SK-N-SH treated with all-trans-retinoic acid at 6 μM for 48 hours (cell line): ENCODE results near the gene POC1A.

Experiments
- ATAC-seq: fragments of 200-7000 bp; cut with Tn5 transposase; 3 replicates; pipeline ENCODE4 v1.9.1; 2020; ENCODE audit warnings: mild to moderate bottlenecking, moderate library complexity
- ARNTL ChIP-seq: fragments of 450-650 bp; formaldehyde crosslinking; IDR thresholded peaks from 2 replicates; pipeline ENCODE4 v1.5.0; 2020; ENCODE audit warnings: low read depth, mild to moderate bottlenecking, moderate library complexity, borderline replicate concordance
- BACH2 ChIP-seq: fragments of 250-450 bp; sonication (Bioruptor Pico); IDR thresholded peaks from 2 replicates; pipeline ENCODE4 v1.9.0; 2021; ENCODE audit warnings: mild to moderate bottlenecking, borderline replicate concordance
- CSDC2 ChIP-seq: fragments of 250-450 bp; sonication (Bioruptor Pico); IDR thresholded peaks from 2 replicates; pipeline ENCODE4 v1.5.0; 2020; ENCODE audit warnings: mild to moderate bottlenecking, moderate library complexity
- GLIS3 ChIP-seq: fragments of 250-450 bp; sonication (Bioruptor Pico); IDR thresholded peaks from 2 replicates; pipeline ENCODE4 v1.5.0; 2020; ENCODE audit warnings: mild to moderate bottlenecking, moderate library complexity
- ISL1 ChIP-seq: fragments of 250-450 bp; sonication (Bioruptor Pico); IDR thresholded peaks from 2 replicates; pipeline ENCODE4 v2.1.2; 2022; ENCODE audit warnings: mild to moderate bottlenecking, moderate library complexity
- OSR1 ChIP-seq: fragments of 250-450 bp; sonication (Bioruptor Pico); IDR thresholded peaks from 2 replicates; pipeline ENCODE4 v1.8.0; 2022; ENCODE audit warnings: moderate library complexity, mild to moderate bottlenecking, inconsistent platforms
- PPARA ChIP-seq: fragments of 250-450 bp; sonication (Bioruptor Pico); IDR thresholded peaks from 2 replicates; pipeline ENCODE4 v1.5.0; 2020; ENCODE audit warnings: mild to moderate bottlenecking, borderline replicate concordance
- RARB ChIP-seq: fragments of 250-450 bp; sonication (Bioruptor Pico); IDR thresholded peaks from 2 replicates; pipeline ENCODE4 v1.8.0; 2021; ENCODE audit warnings: mild to moderate bottlenecking, moderate library complexity
- SNAI2 ChIP-seq: fragments of 250-450 bp; sonication (Bioruptor Pico); IDR thresholded peaks from 2 replicates; pipeline ENCODE4 v1.5.0; 2020; ENCODE audit warnings: mild to moderate bottlenecking, moderate library complexity
- TCF4 ChIP-seq: fragments of 250-450 bp; sonication (Bioruptor Pico); IDR thresholded peaks from 2 replicates; pipeline ENCODE4 v1.8.0; 2021; ENCODE audit warnings: mild to moderate bottlenecking, moderate library complexity, borderline replicate concordance
- ZFP3 ChIP-seq: fragments of 250-450 bp; sonication (Bioruptor Pico); IDR thresholded peaks from 2 replicates; pipeline ENCODE4 v1.5.0; 2020; ENCODE audit warnings: mild to moderate bottlenecking, moderate library complexity
- ZFP30 ChIP-seq: fragments of 450-650 bp; formaldehyde crosslinking; IDR thresholded peaks from 2 replicates; pipeline ENCODE4 v1.5.0; 2022; ENCODE audit warnings: mild to moderate bottlenecking, moderate library complexity
- ZNF565 ChIP-seq: fragments of 450-650 bp; formaldehyde crosslinking; conservative IDR thresholded peaks from 2 replicates; pipeline ENCODE4 v1.5.0; 2020; ENCODE audit warnings: low read depth, mild to moderate bottlenecking, moderate library complexity
- ZNF70 ChIP-seq: fragments of 450-650 bp; formaldehyde crosslinking; IDR thresholded peaks from 2 replicates; pipeline ENCODE4 v1.5.0; 2020; ENCODE audit warnings: mild to moderate bottlenecking, moderate library complexity
- ZNF8 ChIP-seq: fragments of 450-650 bp; formaldehyde crosslinking; IDR thresholded peaks from 2 replicates; pipeline ENCODE4 v1.5.0; 2020; ENCODE audit warnings: mild to moderate bottlenecking, moderate library complexity
- TF ChIP-seq, protein P1 (sequence below): fragments of 250-450 bp; sonication (Bioruptor Pico); IDR thresholded peaks from 2 replicates; pipeline ENCODE4 v1.5.1; 2020; ENCODE audit warnings: low read depth, mild to moderate bottlenecking, moderate library complexity
- TF ChIP-seq, protein P2 (sequence below): fragments of 250-450 bp; sonication (Bioruptor Pico); IDR thresholded peaks from 2 replicates; pipeline ENCODE4 v1.8.0; 2021; ENCODE audit warnings: low read depth, mild to moderate bottlenecking, moderate library complexity, borderline replicate concordance
- TF ChIP-seq, protein P3 (sequence below): fragments of 250-450 bp; sonication (Bioruptor Pico); IDR thresholded peaks from 2 replicates; pipeline ENCODE4 v1.5.0; 2020; ENCODE audit warnings: mild to moderate bottlenecking, moderate library complexity
- TF ChIP-seq, protein P4 (sequence below): fragments of 250-450 bp; sonication (Bioruptor Pico); IDR thresholded peaks from 2 replicates; pipeline ENCODE4 v1.8.0; 2020; ENCODE audit warnings: mild to moderate bottlenecking, moderate library complexity, borderline replicate concordance
- TF ChIP-seq, protein P5 (sequence below): fragments of 250-450 bp; sonication (Bioruptor Pico); IDR thresholded peaks from 2 replicates; pipeline ENCODE4 v1.5.1; 2021; ENCODE audit warnings: mild to moderate bottlenecking, moderate library complexity

POC1A gene

DNA sequence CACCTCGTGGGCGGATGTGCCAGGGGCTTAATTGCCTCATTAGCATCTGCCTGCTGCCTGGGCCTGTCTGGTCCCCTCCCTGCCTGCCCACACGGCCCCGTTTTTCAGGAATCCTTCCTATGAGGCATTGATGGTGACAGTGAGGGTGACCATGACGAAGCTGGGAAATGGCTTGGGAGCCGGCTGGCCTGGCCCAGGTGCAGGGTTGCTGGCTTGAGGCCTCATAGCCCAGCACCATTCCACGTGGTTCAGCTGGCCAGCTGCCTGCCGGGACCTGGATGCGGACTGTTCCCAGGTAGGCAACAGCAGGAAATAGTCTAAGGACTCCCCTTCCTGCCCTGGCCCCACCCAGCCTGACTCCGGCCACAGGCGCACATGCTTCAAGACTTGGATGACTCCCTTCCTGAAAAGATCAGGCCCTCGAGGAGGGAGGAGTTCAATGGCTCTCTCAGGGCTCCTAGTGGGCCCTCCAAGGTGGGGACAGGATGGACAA, 88.9 kb downstream of the POC1A start:
- no peak for ATAC-seq
- no peak for TF ChIP-seq TCF4 (CRISPR knock-in tag)
- no peak for TF ChIP-seq ZFP3
- TF ChIP-seq OSR1 = no peak

DNA sequence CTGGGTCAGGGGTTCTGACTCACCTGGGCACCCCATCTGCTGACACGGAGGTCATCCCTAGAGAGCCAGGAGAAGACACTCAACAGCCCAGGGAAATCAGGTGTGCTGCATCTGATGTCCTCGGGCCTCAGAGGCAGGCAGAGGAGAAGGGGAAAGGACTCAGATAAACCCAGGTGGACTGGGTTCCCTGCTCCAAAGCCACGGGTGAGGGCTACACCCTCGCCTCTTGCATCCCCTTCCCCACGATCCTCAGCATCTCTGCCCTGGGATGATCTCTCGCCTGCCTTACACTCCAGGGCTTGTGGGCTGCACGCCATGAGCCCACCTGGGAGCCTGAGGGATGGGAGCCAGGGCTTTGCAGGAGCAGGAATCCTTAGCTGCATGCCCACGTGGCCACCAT, 89.7 kb downstream of the POC1A start:
- no peak for ATAC-seq
- TF ChIP-seq OSR1 (no peak), ARNTL (no peak), SNAI2 (no peak), ZFP3 (no peak), ZNF8 (CRISPR knock-in tag) (no peak), ZNF565 (CRISPR knock-in tag) (no peak), GLIS3 (CRISPR knock-in tag) (no peak), ISL1 (CRISPR knock-in tag) (no peak), PPARA (no peak), RARB (CRISPR knock-in tag) (no peak), ZNF70 (CRISPR knock-in tag) (no peak), BACH2 (CRISPR knock-in tag) (no peak), ZFP30 (no peak), CSDC2 (no peak)
- TF ChIP-seq, protein P1, sequence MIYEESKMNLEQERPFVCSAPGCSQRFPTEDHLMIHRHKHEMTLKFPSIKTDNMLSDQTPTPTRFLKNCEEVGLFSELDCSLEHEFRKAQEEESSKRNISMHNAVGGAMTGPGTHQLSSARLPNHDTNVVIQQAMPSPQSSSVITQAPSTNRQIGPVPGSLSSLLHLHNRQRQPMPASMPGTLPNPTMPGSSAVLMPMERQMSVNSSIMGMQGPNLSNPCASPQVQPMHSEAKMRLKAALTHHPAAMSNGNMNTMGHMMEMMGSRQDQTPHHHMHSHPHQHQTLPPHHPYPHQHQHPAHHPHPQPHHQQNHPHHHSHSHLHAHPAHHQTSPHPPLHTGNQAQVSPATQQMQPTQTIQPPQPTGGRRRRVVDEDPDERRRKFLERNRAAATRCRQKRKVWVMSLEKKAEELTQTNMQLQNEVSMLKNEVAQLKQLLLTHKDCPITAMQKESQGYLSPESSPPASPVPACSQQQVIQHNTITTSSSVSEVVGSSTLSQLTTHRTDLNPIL (CRISPR knock-in tag) = no peak
- TF ChIP-seq, protein P2, sequence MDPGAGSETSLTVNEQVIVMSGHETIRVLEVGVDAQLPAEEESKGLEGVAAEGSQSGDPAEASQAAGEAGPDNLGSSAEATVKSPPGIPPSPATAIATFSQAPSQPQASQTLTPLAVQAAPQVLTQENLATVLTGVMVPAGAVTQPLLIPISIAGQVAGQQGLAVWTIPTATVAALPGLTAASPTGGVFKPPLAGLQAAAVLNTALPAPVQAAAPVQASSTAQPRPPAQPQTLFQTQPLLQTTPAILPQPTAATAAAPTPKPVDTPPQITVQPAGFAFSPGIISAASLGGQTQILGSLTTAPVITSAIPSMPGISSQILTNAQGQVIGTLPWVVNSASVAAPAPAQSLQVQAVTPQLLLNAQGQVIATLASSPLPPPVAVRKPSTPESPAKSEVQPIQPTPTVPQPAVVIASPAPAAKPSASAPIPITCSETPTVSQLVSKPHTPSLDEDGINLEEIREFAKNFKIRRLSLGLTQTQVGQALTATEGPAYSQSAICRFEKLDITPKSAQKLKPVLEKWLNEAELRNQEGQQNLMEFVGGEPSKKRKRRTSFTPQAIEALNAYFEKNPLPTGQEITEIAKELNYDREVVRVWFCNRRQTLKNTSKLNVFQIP (CRISPR knock-in tag) = no peak
- TF ChIP-seq, protein P3, sequence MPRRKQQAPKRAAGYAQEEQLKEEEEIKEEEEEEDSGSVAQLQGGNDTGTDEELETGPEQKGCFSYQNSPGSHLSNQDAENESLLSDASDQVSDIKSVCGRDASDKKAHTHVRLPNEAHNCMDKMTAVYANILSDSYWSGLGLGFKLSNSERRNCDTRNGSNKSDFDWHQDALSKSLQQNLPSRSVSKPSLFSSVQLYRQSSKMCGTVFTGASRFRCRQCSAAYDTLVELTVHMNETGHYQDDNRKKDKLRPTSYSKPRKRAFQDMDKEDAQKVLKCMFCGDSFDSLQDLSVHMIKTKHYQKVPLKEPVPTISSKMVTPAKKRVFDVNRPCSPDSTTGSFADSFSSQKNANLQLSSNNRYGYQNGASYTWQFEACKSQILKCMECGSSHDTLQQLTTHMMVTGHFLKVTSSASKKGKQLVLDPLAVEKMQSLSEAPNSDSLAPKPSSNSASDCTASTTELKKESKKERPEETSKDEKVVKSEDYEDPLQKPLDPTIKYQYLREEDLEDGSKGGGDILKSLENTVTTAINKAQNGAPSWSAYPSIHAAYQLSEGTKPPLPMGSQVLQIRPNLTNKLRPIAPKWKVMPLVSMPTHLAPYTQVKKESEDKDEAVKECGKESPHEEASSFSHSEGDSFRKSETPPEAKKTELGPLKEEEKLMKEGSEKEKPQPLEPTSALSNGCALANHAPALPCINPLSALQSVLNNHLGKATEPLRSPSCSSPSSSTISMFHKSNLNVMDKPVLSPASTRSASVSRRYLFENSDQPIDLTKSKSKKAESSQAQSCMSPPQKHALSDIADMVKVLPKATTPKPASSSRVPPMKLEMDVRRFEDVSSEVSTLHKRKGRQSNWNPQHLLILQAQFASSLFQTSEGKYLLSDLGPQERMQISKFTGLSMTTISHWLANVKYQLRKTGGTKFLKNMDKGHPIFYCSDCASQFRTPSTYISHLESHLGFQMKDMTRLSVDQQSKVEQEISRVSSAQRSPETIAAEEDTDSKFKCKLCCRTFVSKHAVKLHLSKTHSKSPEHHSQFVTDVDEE = no peak
- TF ChIP-seq, protein P4, sequence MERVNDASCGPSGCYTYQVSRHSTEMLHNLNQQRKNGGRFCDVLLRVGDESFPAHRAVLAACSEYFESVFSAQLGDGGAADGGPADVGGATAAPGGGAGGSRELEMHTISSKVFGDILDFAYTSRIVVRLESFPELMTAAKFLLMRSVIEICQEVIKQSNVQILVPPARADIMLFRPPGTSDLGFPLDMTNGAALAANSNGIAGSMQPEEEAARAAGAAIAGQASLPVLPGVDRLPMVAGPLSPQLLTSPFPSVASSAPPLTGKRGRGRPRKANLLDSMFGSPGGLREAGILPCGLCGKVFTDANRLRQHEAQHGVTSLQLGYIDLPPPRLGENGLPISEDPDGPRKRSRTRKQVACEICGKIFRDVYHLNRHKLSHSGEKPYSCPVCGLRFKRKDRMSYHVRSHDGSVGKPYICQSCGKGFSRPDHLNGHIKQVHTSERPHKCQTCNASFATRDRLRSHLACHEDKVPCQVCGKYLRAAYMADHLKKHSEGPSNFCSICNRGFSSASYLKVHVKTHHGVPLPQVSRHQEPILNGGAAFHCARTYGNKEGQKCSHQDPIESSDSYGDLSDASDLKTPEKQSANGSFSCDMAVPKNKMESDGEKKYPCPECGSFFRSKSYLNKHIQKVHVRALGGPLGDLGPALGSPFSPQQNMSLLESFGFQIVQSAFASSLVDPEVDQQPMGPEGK (CRISPR knock-in tag) = no peak
- TF ChIP-seq, protein P5, sequence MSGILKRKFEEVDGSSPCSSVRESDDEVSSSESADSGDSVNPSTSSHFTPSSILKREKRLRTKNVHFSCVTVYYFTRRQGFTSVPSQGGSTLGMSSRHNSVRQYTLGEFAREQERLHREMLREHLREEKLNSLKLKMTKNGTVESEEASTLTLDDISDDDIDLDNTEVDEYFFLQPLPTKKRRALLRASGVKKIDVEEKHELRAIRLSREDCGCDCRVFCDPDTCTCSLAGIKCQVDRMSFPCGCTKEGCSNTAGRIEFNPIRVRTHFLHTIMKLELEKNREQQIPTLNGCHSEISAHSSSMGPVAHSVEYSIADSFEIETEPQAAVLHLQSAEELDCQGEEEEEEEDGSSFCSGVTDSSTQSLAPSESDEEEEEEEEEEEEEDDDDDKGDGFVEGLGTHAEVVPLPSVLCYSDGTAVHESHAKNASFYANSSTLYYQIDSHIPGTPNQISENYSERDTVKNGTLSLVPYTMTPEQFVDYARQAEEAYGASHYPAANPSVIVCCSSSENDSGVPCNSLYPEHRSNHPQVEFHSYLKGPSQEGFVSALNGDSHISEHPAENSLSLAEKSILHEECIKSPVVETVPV (CRISPR knock-in tag) = no peak

DNA sequence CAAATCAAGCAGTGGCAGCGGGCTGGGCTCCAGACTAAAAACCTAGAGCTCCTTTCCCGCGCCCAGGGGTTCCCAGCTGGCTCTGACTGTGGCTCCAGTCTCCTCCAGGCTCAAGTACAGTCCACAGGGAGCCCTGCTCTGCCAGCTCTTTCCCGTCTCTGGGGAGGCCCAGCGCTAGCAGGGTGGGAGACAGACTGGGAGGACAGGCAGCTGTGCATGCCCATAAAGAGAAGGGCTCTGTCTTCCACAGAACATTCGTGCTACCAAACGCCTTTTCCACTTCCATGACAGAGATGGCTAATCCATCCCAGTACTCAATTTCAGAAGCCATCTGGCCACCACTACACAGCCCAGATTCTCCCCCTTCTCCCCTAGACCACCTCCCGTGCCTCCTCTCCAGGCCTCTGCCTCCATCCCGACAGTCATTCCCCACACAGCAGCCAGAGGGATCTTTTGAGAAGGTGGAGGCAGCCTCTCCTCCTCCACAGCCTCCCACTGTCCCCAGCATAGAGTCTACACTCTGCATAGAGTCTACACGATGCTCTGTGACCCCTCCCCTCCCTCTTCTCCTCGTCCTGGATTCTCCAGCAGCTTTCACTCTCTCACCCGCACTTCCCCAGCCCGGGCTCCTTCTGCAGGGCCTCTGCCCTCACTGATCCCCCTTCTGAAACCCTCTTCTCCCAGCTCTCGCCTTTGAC, 91.0 kb downstream of the POC1A start:
- no peak; the same call in 2 of the 3 replicates for ATAC-seq

More for the DNA sequence above, 91.0 kb downstream of the POC1A start:
- TF ChIP-seq ZFP30 (no peak), RARB (CRISPR knock-in tag) (no peak), OSR1 (no peak), PPARA (no peak)
- TF ChIP-seq, protein P3 = no peak
